Measurements from ENCODE around the gene TMED4. TPM values are rescaled to one million over a fixed set of nuclear protein-coding genes. Genes with fewer than 3 reads are reported as not detected.
A peak's percentile ranks its signal among the peaks of the same experiment; 100 is the strongest.

Gene TMED4
- total and polyA plus RNA-seq, 7 donors = 29.8 to 64.4 (median 43.6) TPM

DNA sequence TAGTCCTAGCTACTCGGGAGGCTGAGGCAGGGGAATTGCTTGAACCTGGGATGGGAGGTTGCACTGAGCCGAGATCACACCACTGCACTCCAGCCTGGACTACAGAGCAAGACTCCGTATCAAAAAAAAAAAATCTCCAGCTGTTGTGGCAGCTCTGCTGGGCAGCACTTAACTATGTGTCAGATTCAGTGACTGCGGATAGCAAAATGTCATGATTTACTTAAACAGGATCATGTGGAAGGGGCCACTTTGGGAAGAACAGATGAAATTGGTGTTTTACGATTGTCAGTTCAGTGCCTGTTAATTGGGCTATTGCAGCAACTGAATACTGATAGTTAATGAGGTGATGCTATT, 39.7 kb upstream of the TMED4 start:
- intact Hi-C loops (cut with DNase I) = no loop called here
- peak in 1 of 4 donors; percentile 25 for ATAC-seq
- peak overlapping the region; percentile 75 for H3K27ac ChIP-seq
- H3K9me3 ChIP-seq = no peaks in the 10 kb centered on the region
- 52 to 77% (median 56%) methylated on average over 5 of the region's 5 CpGs for WGBS, 3 donors
- H3K4me1 ChIP-seq = peaks cover 69% of the 10 kb centered on the region
- no peak for DNase-seq
- H3K27me3 ChIP-seq (ENCODE audit: insufficient read depth in 3 of 3, low read length in 2 of 3) = no peaks in the 10 kb centered on the region
- no peak overlapping the region for H3K4me3 ChIP-seq
- TF ChIP-seq, protein P1, sequence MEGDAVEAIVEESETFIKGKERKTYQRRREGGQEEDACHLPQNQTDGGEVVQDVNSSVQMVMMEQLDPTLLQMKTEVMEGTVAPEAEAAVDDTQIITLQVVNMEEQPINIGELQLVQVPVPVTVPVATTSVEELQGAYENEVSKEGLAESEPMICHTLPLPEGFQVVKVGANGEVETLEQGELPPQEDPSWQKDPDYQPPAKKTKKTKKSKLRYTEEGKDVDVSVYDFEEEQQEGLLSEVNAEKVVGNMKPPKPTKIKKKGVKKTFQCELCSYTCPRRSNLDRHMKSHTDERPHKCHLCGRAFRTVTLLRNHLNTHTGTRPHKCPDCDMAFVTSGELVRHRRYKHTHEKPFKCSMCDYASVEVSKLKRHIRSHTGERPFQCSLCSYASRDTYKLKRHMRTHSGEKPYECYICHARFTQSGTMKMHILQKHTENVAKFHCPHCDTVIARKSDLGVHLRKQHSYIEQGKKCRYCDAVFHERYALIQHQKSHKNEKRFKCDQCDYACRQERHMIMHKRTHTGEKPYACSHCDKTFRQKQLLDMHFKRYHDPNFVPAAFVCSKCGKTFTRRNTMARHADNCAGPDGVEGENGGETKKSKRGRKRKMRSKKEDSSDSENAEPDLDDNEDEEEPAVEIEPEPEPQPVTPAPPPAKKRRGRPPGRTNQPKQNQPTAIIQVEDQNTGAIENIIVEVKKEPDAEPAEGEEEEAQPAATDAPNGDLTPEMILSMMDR (IDR thresholded peaks at IDR 0.05) = no peak
- H3K36me3 ChIP-seq (ENCODE audit: insufficient read depth in 1 of 2, low read depth in 1 of 2) = peaks cover 0 to 26% of the 10 kb centered on the region in 2 donors

GRCh38 chr7:44621034-44621749, 39.2 kb upstream of the TMED4 start:
- peak; percentile 71 to 89 (median 86) for ATAC-seq
- peak overlapping the region; percentile 75 for H3K27ac ChIP-seq
- peak; percentile 56 to 71 for DNase-seq

DNA sequence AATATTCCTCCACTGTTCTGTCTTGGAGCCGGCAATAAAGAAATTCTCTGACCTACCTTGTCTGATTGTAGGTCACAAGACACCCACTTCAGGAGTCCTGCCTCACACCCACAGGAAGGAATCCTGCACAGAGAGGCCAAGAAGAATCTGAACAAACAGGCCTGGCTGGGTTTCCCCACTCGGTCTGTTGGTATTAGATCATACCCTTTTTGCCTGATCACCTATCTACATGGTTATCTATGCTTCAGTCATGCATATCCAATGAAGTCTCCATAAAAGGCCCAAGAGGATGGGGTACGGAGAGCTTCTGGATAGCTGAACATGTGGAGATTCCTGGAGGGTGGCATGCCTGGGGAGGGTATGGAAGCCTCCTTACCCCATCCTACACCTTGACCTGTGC, 36.7 kb upstream of the TMED4 start:
- intact Hi-C loops (cut with DNase I) = no loop called here
- Histone ChIP-seq H3K9me3 (no peaks in the 10 kb centered on the region), H3K4me3 (no peak overlapping the region), H3K27me3 (ENCODE audit: insufficient read depth in 3 of 3, low read length in 2 of 3) (no peaks in the 10 kb centered on the region), H3K36me3 (ENCODE audit: insufficient read depth in 1 of 2, low read depth in 1 of 2) (peaks cover 0 to 4% of the 10 kb centered on the region in 2 donors), H3K4me1 (peaks cover 79% of the 10 kb centered on the region), H3K27ac (peak overlapping the region; percentile 75)
- ATAC-seq (no peak), DNase-seq (no peak)
- 36 to 52% (median 38%) methylated on average over 3 of the region's 3 CpGs for WGBS, 3 donors
- TF ChIP-seq, protein P1 (IDR thresholded peaks at IDR 0.05) = no peak

More at GRCh38 chr7:44621034-44621749, 39.2 kb upstream of the TMED4 start:
- intact Hi-C loops (cut with DNase I) = no loop called here
- Histone ChIP-seq H3K27me3 (ENCODE audit: insufficient read depth in 3 of 3, low read length in 2 of 3) (no peaks in the 10 kb centered on the region), H3K9me3 (no peaks in the 10 kb centered on the region), H3K4me1 (peaks cover 73% of the 10 kb centered on the region), H3K36me3 (ENCODE audit: insufficient read depth in 1 of 2, low read depth in 1 of 2) (peaks cover 0 to 20% of the 10 kb centered on the region in 2 donors), H3K4me3 (no peak overlapping the region)
- TF ChIP-seq, protein P1 (IDR thresholded peaks at IDR 0.05) = no peak
- WGBS, 3 donors = 59 to 78% (median 61%) methylated on average over 11 of the region's 11 CpGs

DNA sequence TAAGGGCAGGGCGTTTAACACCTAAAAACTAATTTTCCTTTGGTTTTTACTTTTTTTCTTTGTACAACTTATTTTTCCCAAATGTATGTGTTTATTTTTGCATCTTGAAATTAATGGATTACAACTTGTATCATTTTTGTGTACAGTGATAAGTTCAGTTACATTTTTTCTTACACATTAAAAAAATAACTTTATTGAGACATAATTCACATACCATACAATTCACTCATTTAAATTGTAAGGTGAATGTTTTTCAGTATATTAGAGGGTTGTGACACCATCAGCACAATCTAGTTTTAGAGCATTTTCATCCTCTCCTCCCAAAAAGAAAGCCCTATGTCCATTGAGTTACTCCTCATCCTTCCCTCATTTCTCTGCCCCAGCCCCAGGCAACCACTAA, 36.0 kb upstream of the TMED4 start:
- DNase-seq (no peak), ATAC-seq (no peak)
- H3K4me3 ChIP-seq = no peak overlapping the region
- WGBS, 3 donors = 82 to 93% (median 86%) methylated on average over 1 of the region's 1 CpG
- H3K9me3 ChIP-seq = no peaks in the 10 kb centered on the region
- TF ChIP-seq, protein P1 (IDR thresholded peaks at IDR 0.05) = no peak
- no peaks in the 10 kb centered on the region for H3K27me3 ChIP-seq (ENCODE audit: insufficient read depth in 3 of 3, low read length in 2 of 3)
- intact Hi-C loops (cut with DNase I) = no loop called here
- peaks cover 0 to 4% of the 10 kb centered on the region in 2 donors for H3K36me3 ChIP-seq (ENCODE audit: insufficient read depth in 1 of 2, low read depth in 1 of 2)
- peaks cover 76% of the 10 kb centered on the region for H3K4me1 ChIP-seq
- H3K27ac ChIP-seq = peak overlapping the region; percentile 75

All from psoas muscle (tissue), 8 donors.